ENCODE results near the gene PLA2G6. TPM values are rescaled to one million over a fixed set of nuclear protein-coding genes. Genes with fewer than 3 reads are reported as not detected.

The PLA2G6 gene
- total and polyA plus RNA-seq, 2 of the 8 experiments (the other 6 are each of a cell fraction or from before 2014, with no cell fraction given) = 13.2 to 21.0 TPM

- H2BK5ac ChIP-seq (ENCODE audit: low read depth, low read length) = no peak overlapping the region
- WGBS, 2 experiments (ENCODE audit: extremely low coverage in 1 of 2, insufficient coverage in 1 of 2, insufficient read length in 1 of 2, insufficient replicate concordance in 2 of 2, low coverage in 1 of 2, low lambda C conversion rate in 2 of 2, missing lambda C conversion rate in 1 of 2) = 47% methylated on average over 14 of the region's 17 CpGs; no CpG with 5 or more reads in 1 of the 2 experiments
- H2BK20ac ChIP-seq (ENCODE audit: low read length) = no peak overlapping the region
- FAIRE-seq (no peak), DNase-seq (ENCODE audit: low read depth in 1 of 2, low spot score in 2 of 2) (no peak)
- no peak overlapping the region for H2BK120ac ChIP-seq (replicated peaks; ENCODE audit: low read depth, low read length)
- peak overlapping the region; percentile 24 to 48 (median 30); a peak in 3 of 8 replicates for H3K4me3 ChIP-seq (ENCODE audit: extremely low read depth in 1 of 4, insufficient read depth in 2 of 4, low read depth in 3 of 4, low read length in 4 of 4)
- H2BK12ac ChIP-seq (ENCODE audit: low read depth, low read length) = no peak overlapping the region
- H3K18ac ChIP-seq (ENCODE audit: extremely low read depth, low read length) = no peak overlapping the region
- H3K23me2 ChIP-seq (ENCODE audit: low read depth, low read length) = peaks cover 3% of the 10 kb centered on the region
- H3K9me3 ChIP-seq (ENCODE audit: insufficient read depth in 2 of 2, low read depth in 1 of 2, low read length in 1 of 2) = no peaks in the 10 kb centered on the region
- H4K8ac ChIP-seq (ENCODE audit: extremely low read depth, insufficient read depth, low read length) = peak overlapping the region; percentile 86
- no peak overlapping the region for H3K23ac ChIP-seq (ENCODE audit: insufficient read length)
- H2BK15ac ChIP-seq (ENCODE audit: low read length) = no peak overlapping the region
- no peak overlapping the region for H4K91ac ChIP-seq (replicated peaks; ENCODE audit: insufficient read length, low read length)
- H2AK5ac ChIP-seq (ENCODE audit: low read depth, low read length) = no peak overlapping the region
- no peak for TF ChIP-seq USF2 (IDR thresholded peaks at IDR 0.05; ENCODE audit: low read length)
- TF ChIP-seq EZH2 (IDR thresholded peaks at IDR 0.05; ENCODE audit: low read depth, low read length, severe bottlenecking) = peak; percentile 49
- H3K79me2 ChIP-seq (ENCODE audit: control insufficient read depth in 1 of 2, insufficient read depth in 2 of 2, low read length in 2 of 2) = no peaks in the 10 kb centered on the region
- H3K14ac ChIP-seq (ENCODE audit: insufficient read length) = no peak overlapping the region
- ChIA-PET CTCF (ENCODE audit: partially characterized antibody) (interaction anchor here (0.9 to 2.0 kb wide), 6 partner anchors 13 to 63 kb away, joined by 3 to 11 read pairs (median 4); no protein-coding TSS in a partner anchor), POLR2A (ENCODE audit: partially characterized antibody) (interaction anchor here (0.9 to 1.4 kb wide), 3 partner anchors 9 to 15 kb away, joined by 3 to 6 read pairs (median 4); no protein-coding TSS in a partner anchor)
- H4K20me1 ChIP-seq (replicated peaks in 1 of 2; ENCODE audit: control insufficient read depth in 1 of 2, insufficient read depth in 2 of 2, low read length in 2 of 2) = peaks cover 0 to 1% of the 10 kb centered on the region in 2 experiments
- peak overlapping the region; percentile 66 to 80 for H3K4me2 ChIP-seq (ENCODE audit: insufficient read depth in 1 of 2, low read depth in 2 of 2, low read length in 2 of 2)
- peaks cover 0 to 25% (median 18%) of the 10 kb centered on the region in 4 experiments; a peak in 6 of 7 replicates for H3K4me1 ChIP-seq (replicated peaks in 1 of 4; ENCODE audit: control insufficient read depth in 3 of 4, insufficient read depth in 4 of 4, low read length in 3 of 4)
- H3K56ac ChIP-seq (replicated peaks; ENCODE audit: insufficient read length, low read depth, low read length) = no peak overlapping the region
- no peaks in the 10 kb centered on the region for H3K36me3 ChIP-seq (ENCODE audit: control insufficient read depth in 2 of 4, insufficient read depth in 4 of 4, low read length in 3 of 4)
- H3K27me3 ChIP-seq (replicated peaks in 1 of 4; ENCODE audit: control insufficient read depth in 3 of 4, extremely low read depth in 1 of 4, insufficient read depth in 3 of 4, low read length in 3 of 4) = peaks cover 7 to 37% (median 33%) of the 10 kb centered on the region in 4 experiments
- no peaks in the 10 kb centered on the region for H3K79me1 ChIP-seq (ENCODE audit: low read depth, low read length)
- no peak overlapping the region for H3K27ac ChIP-seq (ENCODE audit: low read depth, low read length)
- H3K4ac ChIP-seq (replicated peaks; ENCODE audit: insufficient read length, low read depth, low read length) = no peak overlapping the region
- H2AFZ ChIP-seq (ENCODE audit: low read length) = no peak overlapping the region
- H4K5ac ChIP-seq (ENCODE audit: insufficient read length, low read depth, low read length) = no peak overlapping the region
- H3K9ac ChIP-seq (replicated peaks in 1 of 4; ENCODE audit: extremely low read depth in 1 of 4, low read depth in 3 of 4, low read length in 3 of 4) = no peak overlapping the region
These were observed 100.0 kb downstream of the PLA2G6 start for GRCh38 chr22:38081636-38081940.
